PFSK-1 (cell line): ENCODE results near the gene SOX5.

Experiments
- FOXP2 ChIP-seq: optimal IDR thresholded peaks from 2 replicates; pipeline ENCODE3; 2011; ENCODE audit warnings: borderline replicate concordance, control low read depth, inconsistent platforms; ENCODE audit not compliant: insufficient read depth; ENCODE audit errors: extremely low read length, extremely low read depth
- POLR2AphosphoS5 ChIP-seq: IDR thresholded peaks from 2 replicates; pipeline ENCODE4 v1.6.1; 2012; ENCODE audit warnings: low read depth, mild to moderate bottlenecking, control low read depth, low read length, moderate library complexity
- SIN3A ChIP-seq: IDR thresholded peaks from 2 replicates; pipeline ENCODE4 v1.6.1; 2012; ENCODE audit warnings: mild to moderate bottlenecking, low read length, moderate library complexity, borderline replicate concordance; ENCODE audit not compliant: insufficient read depth
- TAF1 ChIP-seq: IDR thresholded peaks from 2 replicates; pipeline ENCODE4 v1.6.1; 2012; ENCODE audit warnings: low read length, control low read depth, borderline replicate concordance; ENCODE audit not compliant: insufficient read depth
- TF ChIP-seq, protein P1 (sequence below), 2 experiments: IDR thresholded peaks; 2 replicates each; pipeline versions ENCODE4 v1.6.1 to v1.8.0; 2011 to 2012; ENCODE audit warnings: low read depth in 2 of 2, low read length in 2 of 2, control low read depth in 1 of 2, inconsistent platforms in 1 of 2, mild to moderate bottlenecking in 1 of 2, moderate library complexity in 1 of 2; ENCODE audit not compliant: insufficient read depth in 1 of 2

The SOX5 gene

DNA sequence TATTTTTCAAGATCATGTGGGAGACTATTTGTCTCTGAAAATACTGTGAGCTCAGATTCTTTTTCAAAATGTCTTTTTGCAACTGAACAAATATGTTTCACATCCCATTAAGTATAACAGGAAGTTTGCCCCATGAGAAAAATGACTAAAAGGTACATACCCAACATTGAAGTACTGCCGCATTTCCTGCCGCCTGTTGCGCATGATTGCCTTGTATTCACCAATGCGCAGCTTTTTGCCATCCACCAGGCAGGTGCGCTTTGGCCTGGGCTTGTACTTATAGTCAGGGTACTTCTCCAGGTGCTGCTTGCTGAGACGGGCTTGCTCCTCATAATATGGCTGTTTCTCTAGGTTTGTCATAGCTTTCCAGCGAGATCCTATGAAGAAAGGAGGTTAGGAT lies 413.2 kb downstream of the SOX5 start:
- TF ChIP-seq POLR2AphosphoS5 (no peak), SIN3A (no peak), TAF1 (no peak), FOXP2 (no peak)
- TF ChIP-seq, protein P1, sequence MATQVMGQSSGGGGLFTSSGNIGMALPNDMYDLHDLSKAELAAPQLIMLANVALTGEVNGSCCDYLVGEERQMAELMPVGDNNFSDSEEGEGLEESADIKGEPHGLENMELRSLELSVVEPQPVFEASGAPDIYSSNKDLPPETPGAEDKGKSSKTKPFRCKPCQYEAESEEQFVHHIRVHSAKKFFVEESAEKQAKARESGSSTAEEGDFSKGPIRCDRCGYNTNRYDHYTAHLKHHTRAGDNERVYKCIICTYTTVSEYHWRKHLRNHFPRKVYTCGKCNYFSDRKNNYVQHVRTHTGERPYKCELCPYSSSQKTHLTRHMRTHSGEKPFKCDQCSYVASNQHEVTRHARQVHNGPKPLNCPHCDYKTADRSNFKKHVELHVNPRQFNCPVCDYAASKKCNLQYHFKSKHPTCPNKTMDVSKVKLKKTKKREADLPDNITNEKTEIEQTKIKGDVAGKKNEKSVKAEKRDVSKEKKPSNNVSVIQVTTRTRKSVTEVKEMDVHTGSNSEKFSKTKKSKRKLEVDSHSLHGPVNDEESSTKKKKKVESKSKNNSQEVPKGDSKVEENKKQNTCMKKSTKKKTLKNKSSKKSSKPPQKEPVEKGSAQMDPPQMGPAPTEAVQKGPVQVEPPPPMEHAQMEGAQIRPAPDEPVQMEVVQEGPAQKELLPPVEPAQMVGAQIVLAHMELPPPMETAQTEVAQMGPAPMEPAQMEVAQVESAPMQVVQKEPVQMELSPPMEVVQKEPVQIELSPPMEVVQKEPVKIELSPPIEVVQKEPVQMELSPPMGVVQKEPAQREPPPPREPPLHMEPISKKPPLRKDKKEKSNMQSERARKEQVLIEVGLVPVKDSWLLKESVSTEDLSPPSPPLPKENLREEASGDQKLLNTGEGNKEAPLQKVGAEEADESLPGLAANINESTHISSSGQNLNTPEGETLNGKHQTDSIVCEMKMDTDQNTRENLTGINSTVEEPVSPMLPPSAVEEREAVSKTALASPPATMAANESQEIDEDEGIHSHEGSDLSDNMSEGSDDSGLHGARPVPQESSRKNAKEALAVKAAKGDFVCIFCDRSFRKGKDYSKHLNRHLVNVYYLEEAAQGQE (IDR thresholded peaks at IDR 0.05; ENCODE audit: insufficient read depth in 1 of 2, low read depth in 2 of 2, low read length in 2 of 2): no peak

GRCh38 chr12:23535441-23535840 lies 414.0 kb downstream of the SOX5 start:
- TF ChIP-seq, protein P1 (IDR thresholded peaks at IDR 0.05; ENCODE audit: insufficient read depth in 1 of 2, low read depth in 2 of 2, low read length in 2 of 2): no peak
- no peak for TF ChIP-seq SIN3A
- no peak for TF ChIP-seq FOXP2
- TF ChIP-seq TAF1: no peak
- no peak for TF ChIP-seq POLR2AphosphoS5

DNA sequence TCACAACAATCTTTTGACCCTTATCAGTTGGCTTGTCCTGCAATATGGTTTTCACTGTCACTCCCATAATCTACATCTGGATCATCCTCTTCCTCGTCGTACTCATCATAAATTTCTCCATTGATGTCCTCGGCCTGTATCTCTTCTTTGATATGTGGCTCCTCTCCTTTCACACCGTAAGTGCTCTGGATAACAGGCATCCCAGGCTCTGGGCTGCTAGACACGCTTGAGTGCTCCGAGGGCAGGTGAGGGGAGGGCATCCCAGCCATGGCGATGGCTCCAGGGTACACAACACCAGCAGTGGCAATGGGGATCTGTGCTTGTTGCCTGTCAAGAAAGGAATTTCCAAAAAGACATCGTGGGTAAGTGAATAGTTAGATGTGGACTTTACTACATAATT lies 415.3 kb downstream of the SOX5 start:
- no peak for TF ChIP-seq POLR2AphosphoS5

- TF ChIP-seq POLR2AphosphoS5 (no peak), TAF1 (no peak), FOXP2 (no peak), SIN3A (no peak)
- TF ChIP-seq, protein P1 (IDR thresholded peaks at IDR 0.05; ENCODE audit: insufficient read depth in 1 of 2, low read depth in 2 of 2, low read length in 2 of 2): no peak
Observed at GRCh38 chr12:23533699-23534098, 415.8 kb downstream of the SOX5 start.

GRCh38 chr12:23533265-23533664 lies 416.2 kb downstream of the SOX5 start:
- TF ChIP-seq TAF1: no peak
- TF ChIP-seq SIN3A: no peak
- TF ChIP-seq, protein P1 (IDR thresholded peaks at IDR 0.05; ENCODE audit: insufficient read depth in 1 of 2, low read depth in 2 of 2, low read length in 2 of 2): no peak
- TF ChIP-seq FOXP2: no peak
- TF ChIP-seq POLR2AphosphoS5: no peak

DNA sequence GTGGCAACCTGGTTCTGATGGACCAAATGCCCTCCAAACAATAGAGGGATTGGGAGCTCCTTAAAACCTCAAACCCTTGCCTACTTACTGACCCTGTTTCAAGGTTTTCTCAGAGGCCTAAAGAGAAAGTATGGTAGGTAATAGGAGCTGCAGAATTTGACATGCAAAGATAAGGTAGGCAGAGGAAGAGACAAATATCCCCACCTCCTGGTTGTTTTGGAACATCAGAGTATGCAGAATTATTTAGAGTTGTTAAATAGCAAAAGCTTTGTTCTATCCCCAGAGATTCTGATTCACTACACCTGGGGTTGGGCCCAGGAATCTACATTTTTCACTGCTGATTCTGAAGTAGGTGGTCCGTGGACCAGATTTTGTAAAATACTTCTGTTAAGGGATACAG lies 421.2 kb downstream of the SOX5 start:
- TF ChIP-seq, protein P1 (IDR thresholded peaks at IDR 0.05; ENCODE audit: insufficient read depth in 1 of 2, low read depth in 2 of 2, low read length in 2 of 2): no peak
- no peak for TF ChIP-seq POLR2AphosphoS5
